HEK293 (cell line): ENCODE results near the gene SUSD4.
A peak's percentile ranks its signal among the peaks of the same experiment; 100 is the strongest.

Experiments
- CTCF ChIA-PET: fragments of 350-600 bp; formaldehyde crosslinking; extraction: SDS; loops from one replicate; lab custom pipeline; 2021; ENCODE audit warnings: antibody characterized with exemption; lab: Yijun Ruan, JAX
- POLR2A ChIA-PET: fragments of 300-600 bp; formaldehyde crosslinking; extraction: SDS; loops from one replicate; lab custom pipeline; 2020; ENCODE audit warnings: antibody characterized with exemption, inconsistent platforms; lab: Yijun Ruan, JAX
- H3K27ac ChIP-seq: fragments of 200-500 bp; sonication (Bioruptor generic); 2 replicates; pipeline ENCODE4 v1.5.1; 2014; ENCODE audit warnings: low read depth, low read length, control low read depth, inconsistent platforms; ENCODE audit errors: extremely low read depth
- H3K36me3 ChIP-seq, 2 experiments: fragments of 200-500 bp in 1 of 2; sonication (Bioruptor generic) in 1 of 2; 1 replicate in 1 of 2; 2 replicates in 1 of 2; pipeline ENCODE4 v1.5.1; 2014 to 2017; ENCODE audit warnings: inconsistent platforms in 2 of 2, low read length in 2 of 2; ENCODE audit not compliant: control insufficient read depth in 2 of 2, insufficient read depth in 1 of 2
- H3K4me1 ChIP-seq: fragments of 200-500 bp; sonication (Bioruptor generic); 2 replicates; pipeline ENCODE4 v1.5.1; 2014; ENCODE audit warnings: mild to moderate bottlenecking, low read length, inconsistent platforms; ENCODE audit not compliant: control insufficient read depth, insufficient read depth
- H3K4me3 ChIP-seq: 2 replicates; pipeline ENCODE4 v1.5.1; 2011; ENCODE audit warnings: low read depth, mild to moderate bottlenecking, control low read depth, low read length, moderate library complexity
- H3K9me3 ChIP-seq: fragments of 200-500 bp; sonication (Bioruptor generic); 2 replicates; pipeline ENCODE4 v1.5.1; 2014; ENCODE audit warnings: low read depth, low read length, inconsistent platforms; ENCODE audit not compliant: control insufficient read depth, insufficient read depth
- BCL11A ChIP-seq: fragments of 450-650 bp; formaldehyde crosslinking; IDR thresholded peaks from 2 replicates; pipeline ENCODE4 v1.5.1; 2016; ENCODE audit warnings: low read depth, missing biosample characterization, missing genetic modification characterization
- KLF1 ChIP-seq: fragments of 450-650 bp; formaldehyde crosslinking; IDR thresholded peaks from 2 replicates; pipeline ENCODE4 v1.5.1; 2016; ENCODE audit warnings: missing biosample characterization, missing genetic modification characterization
- OSR2 ChIP-seq: fragments of 450-650 bp; formaldehyde crosslinking; IDR thresholded peaks from 2 replicates; pipeline ENCODE4 v1.5.1; 2016; ENCODE audit warnings: missing biosample characterization, missing genetic modification characterization
- RBAK ChIP-seq: fragments of 450-650 bp; formaldehyde crosslinking; IDR thresholded peaks from 2 replicates; pipeline ENCODE4 v1.5.1; 2016; ENCODE audit warnings: missing biosample characterization, missing genetic modification characterization
- TCF7L2 ChIP-seq: IDR thresholded peaks from 2 replicates; pipeline ENCODE4 v1.6.1; 2011; ENCODE audit warnings: low read depth, mild to moderate bottlenecking, inconsistent platforms, low read length, moderate library complexity, borderline replicate concordance
- ZNF169 ChIP-seq: fragments of 450-650 bp; formaldehyde crosslinking; IDR thresholded peaks from 2 replicates; pipeline ENCODE4 v1.5.1; 2016; ENCODE audit warnings: missing biosample characterization, missing genetic modification characterization
- ZNF510 ChIP-seq: fragments of 450-650 bp; formaldehyde crosslinking; IDR thresholded peaks from 2 replicates; pipeline ENCODE4 v1.5.1; 2018; ENCODE audit warnings: mild to moderate bottlenecking, missing genetic modification characterization, missing biosample characterization; ENCODE audit not compliant: insufficient replicate concordance
- ZNF529 ChIP-seq: fragments of 450-650 bp; formaldehyde crosslinking; IDR thresholded peaks from 2 replicates; pipeline ENCODE4 v1.5.1; 2017; ENCODE audit warnings: missing genetic modification characterization, missing biosample characterization; ENCODE audit not compliant: insufficient replicate concordance
- ZNF549 ChIP-seq: fragments of 450-650 bp; IDR thresholded peaks from 2 replicates; pipeline ENCODE4 v1.5.1; 2018; ENCODE audit warnings: missing biosample characterization, missing genetic modification characterization, mild to moderate bottlenecking, inconsistent platforms, moderate library complexity
- ZNF571 ChIP-seq: fragments of 450-650 bp; formaldehyde crosslinking; IDR thresholded peaks from 2 replicates; pipeline ENCODE4 v1.5.0; 2017; ENCODE audit warnings: missing biosample characterization, missing genetic modification characterization
- TF ChIP-seq, protein P1 (sequence below): fragments of 450-650 bp; formaldehyde crosslinking; IDR thresholded peaks from 2 replicates; pipeline ENCODE4 v1.5.1; 2016; ENCODE audit warnings: missing biosample characterization, missing genetic modification characterization, borderline replicate concordance
- TF ChIP-seq, protein P2 (sequence below): fragments of 450-650 bp; formaldehyde crosslinking; IDR thresholded peaks from 2 replicates; pipeline ENCODE4 v1.5.0; 2017; ENCODE audit warnings: missing biosample characterization, missing genetic modification characterization, borderline replicate concordance
- TF ChIP-seq, protein P3 (sequence below): fragments of 450-650 bp; formaldehyde crosslinking; IDR thresholded peaks from 2 replicates; pipeline ENCODE4 v1.5.1; 2016; ENCODE audit warnings: missing biosample characterization, missing genetic modification characterization
- TF ChIP-seq, protein P4 (sequence below): fragments of 450-650 bp; IDR thresholded peaks from 2 replicates; pipeline ENCODE4 v1.5.1; 2018; ENCODE audit warnings: missing biosample characterization, missing genetic modification characterization
- TF ChIP-seq, protein P5 (sequence below): fragments of 450-650 bp; formaldehyde crosslinking; IDR thresholded peaks from 2 replicates; pipeline ENCODE4 v1.5.1; 2016; ENCODE audit warnings: missing biosample characterization, missing genetic modification characterization
- TF ChIP-seq, protein P6 (sequence below): fragments of 450-650 bp; formaldehyde crosslinking; IDR thresholded peaks from 2 replicates; pipeline ENCODE4 v1.5.1; 2016; ENCODE audit warnings: missing biosample characterization, missing genetic modification characterization
- TF ChIP-seq, protein P7 (sequence below): fragments of 450-650 bp; formaldehyde crosslinking; IDR thresholded peaks from 2 replicates; pipeline ENCODE4 v1.5.1; 2016; ENCODE audit warnings: missing biosample characterization, missing genetic modification characterization

The SUSD4 gene

DNA sequence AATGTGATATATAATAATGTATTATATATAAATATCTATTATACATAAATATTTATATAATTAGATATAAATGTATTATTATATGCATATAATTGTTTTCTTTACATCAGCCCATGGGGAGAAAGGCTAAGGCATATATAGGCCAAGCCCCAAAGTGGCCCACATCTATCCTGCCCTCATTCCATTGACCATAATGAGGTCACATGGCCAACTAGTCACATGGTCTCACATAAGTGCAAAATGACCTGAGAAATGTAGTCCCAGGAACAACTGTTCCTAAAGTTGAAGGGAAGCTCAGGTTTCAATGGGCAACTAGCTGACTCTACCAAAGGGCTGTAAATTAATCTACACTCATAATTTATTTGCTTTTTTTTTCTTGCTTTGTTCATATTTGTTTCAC is 14.8 kb upstream of the SUSD4 start:
- CTCF ChIA-PET, result no interaction called here
- Histone ChIP-seq H3K9me3 (no peaks in the 10 kb centered on the region), H3K36me3 (no peaks in the 10 kb centered on the region), H3K4me3 (no peak overlapping the region)
- POLR2A ChIA-PET, result no interaction called here
- TF ChIP-seq ZNF510 (tag by site-specific recombination) (peak; percentile 78), BCL11A (no peak)
- TF ChIP-seq, all 188 proteins: peak for 1
- Histone ChIP-seq H3K4me1 (no peaks in the 10 kb centered on the region), H3K27ac (no peak overlapping the region)

DNA sequence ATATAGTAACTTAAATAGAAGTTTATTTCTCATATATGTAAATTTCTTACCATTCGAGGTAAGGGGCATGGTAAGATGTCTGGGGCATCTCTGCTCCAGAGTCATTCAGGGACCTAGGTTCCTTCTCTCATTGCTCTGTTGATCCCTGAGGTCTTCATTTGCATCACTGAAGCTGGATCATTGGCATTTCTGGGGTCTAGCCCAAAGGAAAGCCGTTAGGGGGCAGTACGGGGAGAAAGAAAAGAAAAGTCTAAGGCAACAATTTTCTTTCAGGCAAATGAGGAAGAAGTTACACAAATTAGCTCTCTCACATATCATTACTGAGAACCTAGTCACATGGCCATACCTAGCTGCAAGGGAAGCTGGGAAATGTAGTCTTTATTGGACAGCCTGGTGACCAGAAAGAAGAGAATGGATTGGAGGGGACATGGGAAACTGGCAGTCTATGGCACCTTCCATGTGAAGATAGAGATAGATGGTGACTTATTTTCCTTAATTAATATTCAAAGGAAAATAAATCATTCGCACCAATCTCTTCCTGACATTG is 10.2 kb upstream of the SUSD4 start:
- Histone ChIP-seq H3K4me1 (no peaks in the 10 kb centered on the region), H3K4me3 (no peak overlapping the region), H3K36me3 (no peaks in the 10 kb centered on the region), H3K27ac (no peak overlapping the region), H3K9me3 (no peaks in the 10 kb centered on the region)
- ChIA-PET CTCF (interaction anchor here (0.6 to 1.0 kb wide), 3 partner anchors 15 to 963 kb away, joined by 3 read pairs; no protein-coding TSS in a partner anchor), POLR2A (no interaction called here)
- no peak for TF ChIP-seq OSR2
- TF ChIP-seq ZNF549, result no peak
- TF ChIP-seq KLF1 (tag by site-specific recombination), result no peak
- TF ChIP-seq, protein P1, sequence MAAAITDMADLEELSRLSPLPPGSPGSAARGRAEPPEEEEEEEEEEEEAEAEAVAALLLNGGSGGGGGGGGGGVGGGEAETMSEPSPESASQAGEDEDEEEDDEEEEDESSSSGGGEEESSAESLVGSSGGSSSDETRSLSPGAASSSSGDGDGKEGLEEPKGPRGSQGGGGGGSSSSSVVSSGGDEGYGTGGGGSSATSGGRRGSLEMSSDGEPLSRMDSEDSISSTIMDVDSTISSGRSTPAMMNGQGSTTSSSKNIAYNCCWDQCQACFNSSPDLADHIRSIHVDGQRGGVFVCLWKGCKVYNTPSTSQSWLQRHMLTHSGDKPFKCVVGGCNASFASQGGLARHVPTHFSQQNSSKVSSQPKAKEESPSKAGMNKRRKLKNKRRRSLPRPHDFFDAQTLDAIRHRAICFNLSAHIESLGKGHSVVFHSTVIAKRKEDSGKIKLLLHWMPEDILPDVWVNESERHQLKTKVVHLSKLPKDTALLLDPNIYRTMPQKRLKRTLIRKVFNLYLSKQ (tag by site-specific recombination), result no peak
- TF ChIP-seq, protein P2, sequence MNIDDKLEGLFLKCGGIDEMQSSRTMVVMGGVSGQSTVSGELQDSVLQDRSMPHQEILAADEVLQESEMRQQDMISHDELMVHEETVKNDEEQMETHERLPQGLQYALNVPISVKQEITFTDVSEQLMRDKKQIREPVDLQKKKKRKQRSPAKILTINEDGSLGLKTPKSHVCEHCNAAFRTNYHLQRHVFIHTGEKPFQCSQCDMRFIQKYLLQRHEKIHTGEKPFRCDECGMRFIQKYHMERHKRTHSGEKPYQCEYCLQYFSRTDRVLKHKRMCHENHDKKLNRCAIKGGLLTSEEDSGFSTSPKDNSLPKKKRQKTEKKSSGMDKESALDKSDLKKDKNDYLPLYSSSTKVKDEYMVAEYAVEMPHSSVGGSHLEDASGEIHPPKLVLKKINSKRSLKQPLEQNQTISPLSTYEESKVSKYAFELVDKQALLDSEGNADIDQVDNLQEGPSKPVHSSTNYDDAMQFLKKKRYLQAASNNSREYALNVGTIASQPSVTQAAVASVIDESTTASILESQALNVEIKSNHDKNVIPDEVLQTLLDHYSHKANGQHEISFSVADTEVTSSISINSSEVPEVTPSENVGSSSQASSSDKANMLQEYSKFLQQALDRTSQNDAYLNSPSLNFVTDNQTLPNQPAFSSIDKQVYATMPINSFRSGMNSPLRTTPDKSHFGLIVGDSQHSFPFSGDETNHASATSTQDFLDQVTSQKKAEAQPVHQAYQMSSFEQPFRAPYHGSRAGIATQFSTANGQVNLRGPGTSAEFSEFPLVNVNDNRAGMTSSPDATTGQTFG (tag by site-specific recombination), result no peak
- no peak for TF ChIP-seq ZNF169 (tag by site-specific recombination)
- TF ChIP-seq, protein P3, sequence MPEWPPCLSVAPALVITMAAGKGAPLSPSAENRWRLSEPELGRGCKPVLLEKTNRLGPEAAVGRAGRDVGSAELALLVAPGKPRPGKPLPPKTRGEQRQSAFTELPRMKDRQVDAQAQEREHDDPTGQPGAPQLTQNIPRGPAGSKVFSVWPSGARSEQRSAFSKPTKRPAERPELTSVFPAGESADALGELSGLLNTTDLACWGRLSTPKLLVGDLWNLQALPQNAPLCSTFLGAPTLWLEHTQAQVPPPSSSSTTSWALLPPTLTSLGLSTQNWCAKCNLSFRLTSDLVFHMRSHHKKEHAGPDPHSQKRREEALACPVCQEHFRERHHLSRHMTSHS (tag by site-specific recombination), result no peak
- no peak for TF ChIP-seq ZNF529
- TF ChIP-seq, protein P4, sequence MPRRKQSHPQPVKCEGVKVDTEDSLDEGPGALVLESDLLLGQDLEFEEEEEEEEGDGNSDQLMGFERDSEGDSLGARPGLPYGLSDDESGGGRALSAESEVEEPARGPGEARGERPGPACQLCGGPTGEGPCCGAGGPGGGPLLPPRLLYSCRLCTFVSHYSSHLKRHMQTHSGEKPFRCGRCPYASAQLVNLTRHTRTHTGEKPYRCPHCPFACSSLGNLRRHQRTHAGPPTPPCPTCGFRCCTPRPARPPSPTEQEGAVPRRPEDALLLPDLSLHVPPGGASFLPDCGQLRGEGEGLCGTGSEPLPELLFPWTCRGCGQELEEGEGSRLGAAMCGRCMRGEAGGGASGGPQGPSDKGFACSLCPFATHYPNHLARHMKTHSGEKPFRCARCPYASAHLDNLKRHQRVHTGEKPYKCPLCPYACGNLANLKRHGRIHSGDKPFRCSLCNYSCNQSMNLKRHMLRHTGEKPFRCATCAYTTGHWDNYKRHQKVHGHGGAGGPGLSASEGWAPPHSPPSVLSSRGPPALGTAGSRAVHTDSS (tag by site-specific recombination), result no peak
- TF ChIP-seq, protein P5, sequence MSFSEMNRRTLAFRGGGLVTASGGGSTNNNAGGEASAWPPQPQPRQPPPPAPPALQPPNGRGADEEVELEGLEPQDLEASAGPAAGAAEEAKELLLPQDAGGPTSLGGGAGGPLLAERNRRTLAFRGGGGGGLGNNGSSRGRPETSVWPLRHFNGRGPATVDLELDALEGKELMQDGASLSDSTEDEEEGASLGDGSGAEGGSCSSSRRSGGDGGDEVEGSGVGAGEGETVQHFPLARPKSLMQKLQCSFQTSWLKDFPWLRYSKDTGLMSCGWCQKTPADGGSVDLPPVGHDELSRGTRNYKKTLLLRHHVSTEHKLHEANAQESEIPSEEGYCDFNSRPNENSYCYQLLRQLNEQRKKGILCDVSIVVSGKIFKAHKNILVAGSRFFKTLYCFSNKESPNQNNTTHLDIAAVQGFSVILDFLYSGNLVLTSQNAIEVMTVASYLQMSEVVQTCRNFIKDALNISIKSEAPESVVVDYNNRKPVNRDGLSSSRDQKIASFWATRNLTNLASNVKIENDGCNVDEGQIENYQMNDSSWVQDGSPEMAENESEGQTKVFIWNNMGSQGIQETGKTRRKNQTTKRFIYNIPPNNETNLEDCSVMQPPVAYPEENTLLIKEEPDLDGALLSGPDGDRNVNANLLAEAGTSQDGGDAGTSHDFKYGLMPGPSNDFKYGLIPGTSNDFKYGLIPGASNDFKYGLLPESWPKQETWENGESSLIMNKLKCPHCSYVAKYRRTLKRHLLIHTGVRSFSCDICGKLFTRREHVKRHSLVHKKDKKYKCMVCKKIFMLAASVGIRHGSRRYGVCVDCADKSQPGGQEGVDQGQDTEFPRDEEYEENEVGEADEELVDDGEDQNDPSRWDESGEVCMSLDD (tag by site-specific recombination), result no peak
- TF ChIP-seq, protein P6, sequence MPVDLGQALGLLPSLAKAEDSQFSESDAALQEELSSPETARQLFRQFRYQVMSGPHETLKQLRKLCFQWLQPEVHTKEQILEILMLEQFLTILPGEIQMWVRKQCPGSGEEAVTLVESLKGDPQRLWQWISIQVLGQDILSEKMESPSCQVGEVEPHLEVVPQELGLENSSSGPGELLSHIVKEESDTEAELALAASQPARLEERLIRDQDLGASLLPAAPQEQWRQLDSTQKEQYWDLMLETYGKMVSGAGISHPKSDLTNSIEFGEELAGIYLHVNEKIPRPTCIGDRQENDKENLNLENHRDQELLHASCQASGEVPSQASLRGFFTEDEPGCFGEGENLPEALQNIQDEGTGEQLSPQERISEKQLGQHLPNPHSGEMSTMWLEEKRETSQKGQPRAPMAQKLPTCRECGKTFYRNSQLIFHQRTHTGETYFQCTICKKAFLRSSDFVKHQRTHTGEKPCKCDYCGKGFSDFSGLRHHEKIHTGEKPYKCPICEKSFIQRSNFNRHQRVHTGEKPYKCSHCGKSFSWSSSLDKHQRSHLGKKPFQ, result no peak
- TF ChIP-seq, protein P7, sequence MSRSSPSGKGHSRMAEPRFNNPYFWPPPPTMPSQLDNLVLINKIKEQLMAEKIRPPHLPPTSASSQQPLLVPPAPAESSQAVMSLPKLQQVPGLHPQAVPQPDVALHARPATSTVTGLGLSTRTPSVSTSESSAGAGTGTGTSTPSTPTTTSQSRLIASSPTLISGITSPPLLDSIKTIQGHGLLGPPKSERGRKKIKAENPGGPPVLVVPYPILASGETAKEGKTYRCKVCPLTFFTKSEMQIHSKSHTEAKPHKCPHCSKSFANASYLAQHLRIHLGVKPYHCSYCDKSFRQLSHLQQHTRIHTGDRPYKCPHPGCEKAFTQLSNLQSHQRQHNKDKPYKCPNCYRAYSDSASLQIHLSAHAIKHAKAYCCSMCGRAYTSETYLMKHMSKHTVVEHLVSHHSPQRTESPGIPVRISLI (tag by site-specific recombination), result no peak
- TF ChIP-seq RBAK (tag by site-specific recombination), result no peak
- no peak for TF ChIP-seq TCF7L2
- no peak for TF ChIP-seq ZNF571 (tag by site-specific recombination)
